Measurements from ENCODE around the gene STARD9. TPM values are rescaled to one million over a fixed set of nuclear protein-coding genes. Genes with fewer than 3 reads are reported as not detected.
A peak's percentile ranks its signal among the peaks of the same experiment; 100 is the strongest.

STARD9 gene
- total RNA-seq, 1 donor from 2014 or later: 7.1 TPM

DNA sequence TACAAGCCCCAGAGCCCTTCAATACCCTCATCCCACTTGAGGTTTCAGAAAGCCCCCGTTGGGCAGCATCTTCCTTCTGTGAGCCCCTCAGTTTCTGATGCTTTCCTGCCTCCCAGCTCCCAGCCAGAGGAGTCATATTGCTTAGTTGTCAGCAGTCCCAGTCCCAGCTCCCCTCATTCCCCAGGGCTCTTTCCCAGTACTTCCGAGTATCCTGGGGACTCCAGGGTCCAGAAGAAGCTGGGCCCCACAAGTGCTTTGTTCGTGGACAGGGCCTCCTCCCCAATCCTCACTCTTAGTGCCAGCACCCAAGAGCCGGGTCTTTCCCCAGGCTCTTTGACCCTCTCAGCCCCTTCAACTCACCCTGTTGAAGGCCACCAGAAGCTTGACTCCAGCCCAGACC is 117.6 kb downstream of the STARD9 start:
- Histone ChIP-seq H4K20me1 (ENCODE audit: insufficient read depth, low read length) (no peaks in the 10 kb centered on the region), H3K27ac (ENCODE audit: low read depth, low read length) (no peak overlapping the region), H3K27me3 (ENCODE audit: insufficient read depth, low read length) (no peaks in the 10 kb centered on the region), H3K79me2 (ENCODE audit: insufficient read depth, low read length) (no peaks in the 10 kb centered on the region), H3K36me3 (ENCODE audit: insufficient read depth, low read length) (no peaks in the 10 kb centered on the region), H3K9ac (ENCODE audit: low read length) (no peak overlapping the region), H2AFZ (ENCODE audit: low read depth, low read length) (no peak overlapping the region), H3K4me3 (ENCODE audit: insufficient read depth, low read depth, low read length) (no peak overlapping the region), H3K9me3 (ENCODE audit: insufficient read depth, low read depth, low read length) (no peaks in the 10 kb centered on the region), H3K4me1 (ENCODE audit: insufficient read depth, low read length) (no peaks in the 10 kb centered on the region), H3K4me2 (ENCODE audit: low read length) (no peak overlapping the region)
- Mint-ChIP-seq H3K4me3 (ENCODE audit: unreplicated experiment) (peak overlapping the region; percentile 8), H3K36me3 (ENCODE audit: low read depth, unreplicated experiment) (peaks cover 33% of the 10 kb centered on the region), H3K27me3 (ENCODE audit: low read depth, unreplicated experiment) (no peaks in the 10 kb centered on the region), H3K27ac (ENCODE audit: unreplicated experiment) (no peak overlapping the region), H3K9me3 (ENCODE audit: unreplicated experiment) (no peaks in the 10 kb centered on the region), H3K4me1 (ENCODE audit: low read depth, unreplicated experiment) (no peaks in the 10 kb centered on the region)
- no peak for DNase-seq (ENCODE audit: low read depth)
- no peak for TF ChIP-seq EZH2 (IDR thresholded peaks at IDR 0.05; ENCODE audit: insufficient read depth, low read length)
- TF ChIP-seq, protein P1, sequence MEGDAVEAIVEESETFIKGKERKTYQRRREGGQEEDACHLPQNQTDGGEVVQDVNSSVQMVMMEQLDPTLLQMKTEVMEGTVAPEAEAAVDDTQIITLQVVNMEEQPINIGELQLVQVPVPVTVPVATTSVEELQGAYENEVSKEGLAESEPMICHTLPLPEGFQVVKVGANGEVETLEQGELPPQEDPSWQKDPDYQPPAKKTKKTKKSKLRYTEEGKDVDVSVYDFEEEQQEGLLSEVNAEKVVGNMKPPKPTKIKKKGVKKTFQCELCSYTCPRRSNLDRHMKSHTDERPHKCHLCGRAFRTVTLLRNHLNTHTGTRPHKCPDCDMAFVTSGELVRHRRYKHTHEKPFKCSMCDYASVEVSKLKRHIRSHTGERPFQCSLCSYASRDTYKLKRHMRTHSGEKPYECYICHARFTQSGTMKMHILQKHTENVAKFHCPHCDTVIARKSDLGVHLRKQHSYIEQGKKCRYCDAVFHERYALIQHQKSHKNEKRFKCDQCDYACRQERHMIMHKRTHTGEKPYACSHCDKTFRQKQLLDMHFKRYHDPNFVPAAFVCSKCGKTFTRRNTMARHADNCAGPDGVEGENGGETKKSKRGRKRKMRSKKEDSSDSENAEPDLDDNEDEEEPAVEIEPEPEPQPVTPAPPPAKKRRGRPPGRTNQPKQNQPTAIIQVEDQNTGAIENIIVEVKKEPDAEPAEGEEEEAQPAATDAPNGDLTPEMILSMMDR (IDR thresholded peaks at IDR 0.05; ENCODE audit: insufficient read depth, low read depth, low read length): no peak
- FAIRE-seq: no peak

DNA sequence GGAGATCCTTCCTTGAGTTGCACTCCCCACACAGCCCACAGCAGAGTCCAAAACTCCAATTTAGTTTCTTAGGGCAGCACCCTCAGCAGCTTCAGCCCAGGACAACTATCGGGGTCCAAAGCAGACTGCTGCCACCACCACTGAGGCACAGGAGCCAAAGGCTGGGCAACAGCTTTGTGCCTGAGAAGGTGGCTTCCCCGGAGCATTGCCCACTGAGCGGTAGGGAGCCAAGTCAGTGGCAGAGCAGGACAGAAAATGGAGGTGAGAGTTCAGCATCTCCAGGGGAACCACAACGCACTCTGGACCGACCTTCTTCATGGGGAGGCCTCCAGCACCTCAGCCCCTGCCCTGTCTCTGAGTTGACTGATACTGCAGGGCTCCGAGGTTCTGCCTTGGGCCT is 118.1 kb downstream of the STARD9 start:
- H3K9me3 Mint-ChIP-seq (ENCODE audit: unreplicated experiment): no peaks in the 10 kb centered on the region
- Histone ChIP-seq H3K9me3 (ENCODE audit: insufficient read depth, low read depth, low read length) (no peaks in the 10 kb centered on the region), H4K20me1 (ENCODE audit: insufficient read depth, low read length) (no peaks in the 10 kb centered on the region), H3K36me3 (ENCODE audit: insufficient read depth, low read length) (no peaks in the 10 kb centered on the region), H3K4me3 (ENCODE audit: insufficient read depth, low read depth, low read length) (no peak overlapping the region), H3K4me2 (ENCODE audit: low read length) (no peak overlapping the region), H3K4me1 (ENCODE audit: insufficient read depth, low read length) (no peaks in the 10 kb centered on the region), H3K79me2 (ENCODE audit: insufficient read depth, low read length) (no peaks in the 10 kb centered on the region), H3K27ac (ENCODE audit: low read depth, low read length) (no peak overlapping the region), H3K9ac (ENCODE audit: low read length) (no peak overlapping the region), H2AFZ (ENCODE audit: low read depth, low read length) (no peak overlapping the region), H3K27me3 (ENCODE audit: insufficient read depth, low read length) (no peaks in the 10 kb centered on the region)
- no peaks in the 10 kb centered on the region for H3K4me1 Mint-ChIP-seq (ENCODE audit: low read depth, unreplicated experiment)
- no peak overlapping the region for H3K27ac Mint-ChIP-seq (ENCODE audit: unreplicated experiment)
- H3K27me3 Mint-ChIP-seq (ENCODE audit: low read depth, unreplicated experiment): no peaks in the 10 kb centered on the region
- no peak for FAIRE-seq
- TF ChIP-seq, protein P1 (IDR thresholded peaks at IDR 0.05; ENCODE audit: insufficient read depth, low read depth, low read length): no peak
- no peak for TF ChIP-seq EZH2 (IDR thresholded peaks at IDR 0.05; ENCODE audit: insufficient read depth, low read length)
- H3K36me3 Mint-ChIP-seq (ENCODE audit: low read depth, unreplicated experiment): peaks cover 32% of the 10 kb centered on the region
- DNase-seq (ENCODE audit: low read depth): no peak
- H3K4me3 Mint-ChIP-seq (ENCODE audit: unreplicated experiment): no peak overlapping the region

DNA sequence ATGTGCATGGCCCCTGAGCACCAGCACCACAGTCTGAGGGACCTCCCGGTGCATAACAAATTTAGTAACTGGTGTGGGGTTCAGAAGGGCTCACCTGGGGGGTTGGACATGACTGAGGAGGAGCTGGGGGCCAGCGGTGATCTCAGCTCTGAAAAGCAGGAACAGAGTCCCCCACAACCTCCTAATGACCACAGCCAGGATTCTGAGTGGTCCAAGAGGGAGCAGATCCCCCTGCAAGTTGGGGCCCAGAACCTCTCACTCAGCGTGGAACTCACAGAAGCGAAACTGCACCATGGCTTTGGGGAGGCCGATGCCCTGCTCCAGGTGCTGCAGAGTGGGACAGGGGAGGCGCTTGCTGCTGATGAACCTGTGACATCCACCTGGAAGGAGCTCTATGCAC is 118.5 kb downstream of the STARD9 start:
- Histone ChIP-seq H3K4me1 (ENCODE audit: insufficient read depth, low read length) (no peaks in the 10 kb centered on the region), H3K27me3 (ENCODE audit: insufficient read depth, low read length) (no peaks in the 10 kb centered on the region), H3K79me2 (ENCODE audit: insufficient read depth, low read length) (no peaks in the 10 kb centered on the region), H3K36me3 (ENCODE audit: insufficient read depth, low read length) (no peaks in the 10 kb centered on the region), H2AFZ (ENCODE audit: low read depth, low read length) (no peak overlapping the region), H3K27ac (ENCODE audit: low read depth, low read length) (no peak overlapping the region), H4K20me1 (ENCODE audit: insufficient read depth, low read length) (no peaks in the 10 kb centered on the region), H3K4me3 (ENCODE audit: insufficient read depth, low read depth, low read length) (no peak overlapping the region), H3K9ac (ENCODE audit: low read length) (no peak overlapping the region), H3K9me3 (ENCODE audit: insufficient read depth, low read depth, low read length) (no peaks in the 10 kb centered on the region), H3K4me2 (ENCODE audit: low read length) (no peak overlapping the region)
- DNase-seq (ENCODE audit: low read depth) (no peak), FAIRE-seq (no peak)
- TF ChIP-seq, protein P1 (IDR thresholded peaks at IDR 0.05; ENCODE audit: insufficient read depth, low read depth, low read length): no peak
- no peak for TF ChIP-seq EZH2 (IDR thresholded peaks at IDR 0.05; ENCODE audit: insufficient read depth, low read length)
- no peaks in the 10 kb centered on the region for H3K9me3 Mint-ChIP-seq (ENCODE audit: unreplicated experiment)
- H3K4me1 Mint-ChIP-seq (ENCODE audit: low read depth, unreplicated experiment): no peaks in the 10 kb centered on the region
- H3K4me3 Mint-ChIP-seq (ENCODE audit: unreplicated experiment): no peak overlapping the region
- peaks cover 27% of the 10 kb centered on the region for H3K36me3 Mint-ChIP-seq (ENCODE audit: low read depth, unreplicated experiment)
- H3K27me3 Mint-ChIP-seq (ENCODE audit: low read depth, unreplicated experiment): no peaks in the 10 kb centered on the region
- no peak overlapping the region for H3K27ac Mint-ChIP-seq (ENCODE audit: unreplicated experiment)
